ENCODE results near the gene RSPH9. TPM values are rescaled to one million over a fixed set of nuclear protein-coding genes. Genes with fewer than 3 reads are reported as not detected.

RSPH9 gene
- total RNA-seq, 1 donor from 2014 or later = 0.34 TPM

- peak; percentile 29 for DNase-seq
Observed at GRCh38 chr6:43669050-43669921, 24.4 kb downstream of the RSPH9 start.

GRCh38 chr6:43669922-43670622 lies 25.2 kb downstream of the RSPH9 start:
- no peak for DNase-seq

- no peak for DNase-seq
Observed at GRCh38 chr6:43670623-43670986, 25.8 kb downstream of the RSPH9 start.

GRCh38 chr6:43671011-43671800 lies 26.4 kb downstream of the RSPH9 start:
- no peak for DNase-seq

GRCh38 chr6:43671801-43672690 lies 27.2 kb downstream of the RSPH9 start:
- DNase-seq = no peak

GRCh38 chr6:43673444-43674084 lies 28.7 kb downstream of the RSPH9 start:
- no peak for DNase-seq

- DNase-seq = no peak
Observed at GRCh38 chr6:43674291-43674690, 29.5 kb downstream of the RSPH9 start.

- DNase-seq = no peak
Observed at GRCh38 chr6:43674921-43675320, 30.1 kb downstream of the RSPH9 start.

GRCh38 chr6:43676962-43677606 lies 32.2 kb downstream of the RSPH9 start:
- DNase-seq = no peak

- DNase-seq = no peak
Observed at GRCh38 chr6:43677759-43678158, 32.9 kb downstream of the RSPH9 start.

GRCh38 chr6:43678341-43678740 lies 33.5 kb downstream of the RSPH9 start:
- DNase-seq = no peak

GRCh38 chr6:43679057-43679456 lies 34.2 kb downstream of the RSPH9 start:
- no peak for DNase-seq

GRCh38 chr6:43680308-43681200 lies 35.7 kb downstream of the RSPH9 start:
- DNase-seq = no peak

- no peak for DNase-seq
Observed at GRCh38 chr6:43681303-43681702, 36.5 kb downstream of the RSPH9 start.

GRCh38 chr6:43682724-43683429 lies 38.0 kb downstream of the RSPH9 start:
- peak; percentile 28 for DNase-seq

- DNase-seq = no peak
Observed at GRCh38 chr6:43683708-43684455, 39.0 kb downstream of the RSPH9 start.

GRCh38 chr6:43687079-43687436 lies 42.2 kb downstream of the RSPH9 start:
- peak; percentile 25 for DNase-seq

Measured in dermis blood vessel endothelial cell (primary cell).